NCI-H146 treated with DMSO at 0.1 percent for 48 hours (cell line): ENCODE results near the gene KLF2.

Source experiments
- DNase-seq: peaks from one replicate; lab custom pipeline; 2025; ENCODE audit not compliant: unreplicated experiment; lab: John Stamatoyannopoulos, UW

The KLF2 gene

DNA sequence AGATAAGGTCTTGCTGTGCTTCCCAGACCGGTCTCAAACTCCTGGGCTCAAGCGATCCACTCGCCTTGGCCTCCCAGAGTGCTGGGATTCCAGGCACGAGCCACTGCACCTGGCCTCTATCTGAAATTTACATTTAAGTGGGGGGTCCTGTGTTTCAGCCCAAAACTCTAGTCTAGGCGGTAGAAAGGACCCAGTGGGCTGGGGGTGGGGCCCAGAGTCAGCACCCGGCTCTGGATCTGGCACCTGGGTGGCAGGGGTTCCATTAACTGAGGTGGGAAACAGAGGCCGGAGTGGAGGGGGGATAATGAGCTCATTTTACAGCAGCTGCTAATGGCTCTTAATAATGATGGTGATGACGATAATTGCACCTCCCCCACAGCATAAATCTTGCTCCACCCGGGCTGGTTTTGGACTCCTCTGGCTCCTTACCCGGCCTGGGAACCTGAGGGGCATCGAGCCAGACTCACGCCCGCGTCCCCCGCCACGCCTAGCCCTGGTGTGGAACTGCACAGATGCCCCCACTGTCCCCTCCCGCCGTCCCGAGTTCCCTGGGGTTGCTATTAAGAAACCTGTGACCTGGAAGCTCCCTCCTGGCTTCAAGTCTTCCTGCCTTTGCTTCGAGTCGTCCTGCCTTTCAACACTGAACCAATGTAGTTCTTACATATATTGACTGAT lies 17.8 kb upstream of the KLF2 start:
- DNase-seq: no peak

DNA sequence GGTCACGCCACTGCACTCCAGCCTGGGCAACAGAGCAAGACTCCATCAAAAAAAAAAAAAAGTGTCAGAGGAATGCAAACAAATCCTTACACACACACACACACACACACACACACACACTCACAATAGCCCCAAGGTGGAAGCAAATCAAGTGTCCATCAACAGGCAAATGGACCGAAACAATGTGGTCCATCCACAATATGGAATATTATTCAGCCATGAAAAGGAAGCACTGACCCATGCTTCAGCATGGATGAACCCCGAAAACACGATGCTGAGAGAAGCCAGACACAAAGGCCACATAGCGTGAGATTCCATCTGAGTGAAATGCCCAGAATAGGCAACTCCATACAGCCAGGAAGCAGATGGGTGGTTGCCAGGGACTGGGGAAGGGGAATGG lies 16.5 kb upstream of the KLF2 start:
- DNase-seq: no peak

DNA sequence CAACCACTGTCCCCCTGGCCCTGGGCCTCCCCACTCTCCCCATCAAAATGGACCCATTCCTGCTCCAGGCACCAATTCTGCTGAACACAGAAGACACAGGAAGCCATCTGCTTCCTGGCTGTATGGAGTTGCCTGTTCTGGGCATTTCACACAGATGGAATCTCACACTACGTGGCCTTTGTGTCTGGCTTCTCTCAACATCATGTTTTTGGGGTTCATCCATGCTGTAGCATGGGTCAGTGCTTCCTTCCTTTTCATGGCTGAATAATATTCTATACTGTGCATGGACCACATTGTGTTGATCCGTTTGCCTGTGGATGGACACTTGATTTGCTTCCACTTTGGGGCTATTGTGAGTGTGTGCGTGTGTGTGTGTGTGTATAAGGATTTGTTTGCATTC lies 15.0 kb upstream of the KLF2 start:
- no peak for DNase-seq

GRCh38 chr19:16315825-16316505 lies 8.7 kb upstream of the KLF2 start:
- DNase-seq: no peak

GRCh38 chr19:16316506-16316882 lies 8.1 kb upstream of the KLF2 start:
- no peak for DNase-seq

GRCh38 chr19:16319481-16319880 lies 5.1 kb upstream of the KLF2 start:
- DNase-seq: no peak

DNA sequence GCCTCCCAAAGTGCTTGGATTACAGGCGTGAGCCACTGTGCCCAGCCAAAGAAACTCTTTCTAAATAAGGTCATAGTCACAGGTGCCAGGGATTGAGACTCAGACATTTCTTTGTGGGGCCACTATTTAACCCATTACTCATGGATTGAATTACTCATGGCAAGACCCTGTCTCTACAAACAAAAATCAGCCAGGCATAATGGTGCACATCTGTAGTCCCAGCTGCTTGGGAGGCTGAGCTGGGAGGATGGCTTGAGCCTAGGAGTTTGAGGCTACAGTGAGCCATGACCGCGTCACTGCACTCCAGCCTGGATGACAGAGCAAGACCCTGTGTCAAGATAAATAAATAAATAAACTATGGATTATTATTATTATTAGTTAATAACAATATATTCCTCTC lies 3.6 kb upstream of the KLF2 start:
- DNase-seq: no peak

DNA sequence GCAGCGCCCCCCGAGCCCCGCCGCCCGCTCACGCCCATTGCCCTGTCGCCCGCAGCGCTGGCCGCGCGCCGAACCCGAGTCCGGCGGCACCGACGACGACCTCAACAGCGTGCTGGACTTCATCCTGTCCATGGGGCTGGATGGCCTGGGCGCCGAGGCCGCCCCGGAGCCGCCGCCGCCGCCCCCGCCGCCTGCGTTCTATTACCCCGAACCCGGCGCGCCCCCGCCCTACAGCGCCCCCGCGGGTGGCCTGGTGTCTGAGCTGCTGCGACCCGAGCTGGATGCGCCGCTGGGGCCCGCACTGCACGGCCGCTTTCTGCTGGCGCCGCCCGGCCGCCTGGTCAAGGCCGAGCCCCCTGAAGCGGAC lies 518 bp downstream of the KLF2 start:
- no peak for DNase-seq

GRCh38 chr19:16325641-16326400 lies 1.2 kb downstream of the KLF2 start:
- peak; percentile 44 for DNase-seq

- DNase-seq: no peak
These were observed 2.0 kb downstream of the KLF2 start for GRCh38 chr19:16326401-16327168.

- no peak for DNase-seq
These were observed 2.5 kb downstream of the KLF2 start for GRCh38 chr19:16327169-16327475.

DNA sequence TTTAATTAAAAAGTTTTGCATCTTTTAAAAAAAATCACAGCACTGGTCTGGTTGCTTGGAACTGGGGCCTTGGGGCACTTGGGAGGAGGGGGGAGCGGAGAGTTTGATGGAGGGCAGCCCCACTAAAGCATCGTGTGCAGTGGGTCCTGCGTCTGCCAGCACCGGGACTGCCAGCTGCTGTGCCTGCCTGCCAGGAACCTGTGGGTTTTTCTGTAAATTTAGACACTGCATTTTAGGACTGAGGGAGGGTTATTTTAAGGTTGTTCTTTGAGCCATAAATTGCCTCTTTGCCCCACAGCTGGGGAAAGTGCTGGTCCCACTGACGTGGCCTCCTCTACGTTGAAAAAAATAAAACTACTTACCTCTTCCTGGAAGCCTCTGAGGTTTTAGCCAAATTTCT lies 2.9 kb downstream of the KLF2 start:
- DNase-seq: no peak

GRCh38 chr19:16327911-16328823 lies 3.5 kb downstream of the KLF2 start:
- DNase-seq: no peak

GRCh38 chr19:16328824-16329482 lies 4.3 kb downstream of the KLF2 start:
- DNase-seq: no peak

DNA sequence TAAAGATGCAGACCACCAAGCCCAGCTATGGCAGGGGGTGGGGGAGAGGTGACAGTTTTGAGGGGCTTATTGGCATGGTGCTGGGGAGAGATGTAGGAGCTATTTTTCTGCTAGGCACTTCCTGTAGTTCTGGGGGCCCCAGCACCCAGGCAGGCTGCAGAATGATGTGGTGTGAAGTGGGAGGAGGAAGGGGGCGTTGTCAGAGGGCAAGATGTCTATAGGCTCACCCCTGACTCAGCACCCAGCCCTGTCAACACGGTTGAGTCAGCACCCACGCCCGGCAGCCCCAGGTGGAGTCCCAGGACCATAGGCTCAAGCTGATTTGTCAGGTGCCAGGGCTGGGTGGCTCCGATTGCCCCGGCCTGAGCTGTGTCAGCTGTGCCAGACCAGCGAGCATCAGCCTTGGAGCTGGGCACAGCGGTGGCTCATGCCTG lies 5.8 kb downstream of the KLF2 start:
- no peak for DNase-seq

DNA sequence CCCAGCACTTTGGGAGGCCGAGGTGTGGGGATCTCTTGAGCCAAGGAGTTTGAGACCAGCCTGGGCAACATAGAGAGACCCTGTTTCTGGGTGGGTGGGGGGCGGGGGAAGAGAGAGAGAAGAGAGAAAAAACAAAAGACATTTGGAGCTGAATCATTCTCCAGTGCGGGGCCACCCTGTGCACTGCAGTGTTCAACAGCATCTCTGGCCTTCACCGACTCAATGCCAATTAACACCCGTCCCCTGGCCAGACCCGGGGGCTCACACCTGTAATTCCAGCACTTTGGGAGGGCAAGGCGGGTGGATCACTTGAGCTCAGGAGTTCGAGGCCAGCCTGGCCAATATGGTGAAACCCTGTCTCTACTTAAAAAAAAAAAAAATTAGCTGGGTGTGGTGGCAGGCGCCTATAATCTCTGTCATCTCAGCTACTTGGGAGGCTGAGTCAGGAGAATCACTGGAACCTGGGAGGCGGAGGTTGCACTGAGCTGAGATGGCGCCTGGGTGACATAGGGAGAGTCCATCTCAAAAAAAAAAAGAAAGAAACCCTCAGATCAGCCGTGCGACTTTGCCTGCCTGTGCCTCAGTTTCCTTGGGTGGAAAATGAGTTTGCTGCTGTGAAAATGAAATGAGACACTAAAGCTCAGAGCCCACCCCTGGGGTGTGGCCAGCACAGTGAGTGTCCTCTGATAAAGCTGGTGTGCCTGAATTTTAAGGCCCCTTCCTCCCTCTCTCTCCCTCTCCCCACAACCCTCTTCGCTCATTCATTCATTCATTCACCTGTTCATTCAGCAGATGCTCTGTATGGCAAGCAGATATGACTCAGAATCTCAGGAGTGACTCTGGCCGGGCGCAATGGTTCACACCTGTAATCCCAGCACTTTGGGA lies 6.4 kb downstream of the KLF2 start:
- DNase-seq: no peak

- DNase-seq: no peak
These were observed 8.5 kb downstream of the KLF2 start for GRCh38 chr19:16333001-16333586.

- DNase-seq: no peak
These were observed 9.8 kb downstream of the KLF2 start for GRCh38 chr19:16334411-16334810.

DNA sequence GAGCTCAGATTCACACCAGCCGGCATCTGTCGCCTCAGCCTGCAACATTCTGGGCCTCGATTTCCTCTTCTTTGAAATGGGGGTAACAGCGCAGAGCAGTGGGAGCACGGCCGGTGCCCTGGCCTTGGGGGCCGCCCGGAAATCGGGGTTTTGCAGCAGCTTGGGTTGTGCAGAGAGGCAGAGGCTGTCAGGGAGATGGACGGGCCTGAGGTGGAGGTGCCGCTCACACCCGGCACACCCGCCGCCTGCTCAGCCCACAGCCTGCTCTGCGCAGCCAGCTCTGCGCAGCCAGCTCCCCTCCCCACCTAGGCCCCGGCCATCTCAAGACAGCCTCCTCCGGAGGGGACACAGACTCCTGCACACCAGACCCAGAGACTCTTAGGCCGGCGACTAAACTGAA lies 10.6 kb downstream of the KLF2 start:
- no peak for DNase-seq
